Stimulated activated CD8-positive, alpha-beta memory T cell treated with anti-CD3 and anti-CD28 coated beads, Interleukin-7, amount 100 ng/mL, for 24 hours (primary cell): ENCODE data around the gene PLOD3.

Experiments
- DNase-seq: peaks from one replicate; pipeline ENCODE4 v3.0.0-alpha.2; 2020; ENCODE audit warnings: low read depth

PLOD3 gene

DNA sequence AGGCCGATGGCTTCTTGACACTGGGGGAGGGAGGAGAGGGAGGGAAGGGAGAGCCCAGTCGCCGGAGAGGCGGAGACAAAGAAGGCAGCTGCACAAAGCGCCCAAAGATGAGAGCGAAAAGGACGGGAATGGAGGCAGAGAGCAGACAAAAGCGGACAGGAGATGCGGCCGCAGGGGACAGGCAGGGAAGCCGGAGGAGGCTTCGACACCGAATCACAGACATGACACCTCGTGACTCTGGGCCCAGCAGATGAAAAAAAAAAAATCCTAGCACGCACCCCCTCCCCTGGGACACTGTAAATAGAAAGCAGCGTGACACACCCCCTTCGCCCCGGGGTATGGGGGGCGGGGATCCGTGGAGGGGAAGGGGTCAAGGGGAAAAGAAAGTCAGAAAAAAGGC, 38.3 kb downstream of the PLOD3 start:
- DNase-seq: no peak

DNA sequence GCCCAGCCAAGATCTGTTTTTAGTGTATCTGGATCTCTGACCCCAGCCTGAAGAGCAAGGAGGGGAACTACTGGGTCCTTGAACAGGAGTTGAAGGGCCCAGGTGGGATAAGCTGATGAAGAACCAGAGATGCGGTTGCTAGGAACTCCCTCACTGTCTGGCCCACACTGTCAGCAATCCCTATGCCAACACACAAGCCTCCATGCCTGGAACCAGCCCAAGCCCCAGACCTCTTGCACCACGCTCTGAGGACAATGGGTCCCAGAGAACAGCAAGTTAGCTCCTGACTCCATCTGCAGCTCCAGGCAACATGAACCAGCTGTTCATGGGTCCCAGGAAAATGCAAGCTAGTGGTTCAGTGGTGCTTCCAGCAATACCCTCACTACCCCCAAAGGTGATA, 39.7 kb downstream of the PLOD3 start:
- no peak for DNase-seq

DNA sequence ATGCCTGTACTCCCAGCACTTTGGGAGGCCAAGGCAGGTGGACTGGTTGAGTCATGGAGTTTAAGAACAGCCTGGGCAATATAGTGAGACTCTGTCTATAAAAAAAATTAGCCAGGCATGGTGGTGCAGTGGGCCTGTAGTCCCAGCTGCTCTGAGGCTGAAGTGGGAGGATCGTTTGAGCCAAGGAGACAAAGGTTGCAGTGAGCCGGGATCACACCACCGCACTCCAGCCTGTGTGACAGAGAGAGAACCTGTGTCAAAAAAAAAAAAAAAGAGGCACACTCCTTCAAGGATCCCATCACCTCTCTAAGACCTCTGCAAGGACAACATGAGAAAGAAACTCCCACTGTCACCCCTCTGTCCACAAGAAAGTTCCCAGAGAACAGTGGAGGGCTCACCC, 41.7 kb downstream of the PLOD3 start:
- DNase-seq: no peak

DNA sequence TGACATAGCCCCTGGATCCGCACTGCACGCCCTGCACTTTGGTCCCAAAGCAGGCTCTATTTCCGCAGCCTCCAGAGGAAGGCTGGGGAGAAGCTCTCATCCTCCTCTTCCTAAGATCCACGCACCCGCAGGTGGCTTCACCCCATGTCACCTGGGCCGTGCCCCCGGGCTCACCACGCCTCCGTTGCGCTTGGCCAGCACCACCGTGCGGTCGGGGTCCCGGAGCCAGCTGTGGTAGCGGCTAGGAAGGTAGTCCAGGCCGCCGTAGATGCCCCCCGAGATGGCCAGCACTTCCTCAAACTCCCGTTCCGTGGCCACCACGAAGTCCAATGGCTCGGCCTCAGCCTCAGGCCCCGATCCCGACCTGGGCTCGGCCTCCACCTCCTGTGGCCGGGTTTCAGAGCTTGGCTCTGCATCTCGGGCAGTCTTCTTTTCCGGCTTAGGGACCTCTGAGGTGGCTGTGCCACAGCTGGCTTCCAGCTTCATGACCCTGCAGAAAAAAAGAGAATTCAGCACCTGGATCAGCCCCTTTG, 43.0 kb downstream of the PLOD3 start:
- no peak for DNase-seq

DNA sequence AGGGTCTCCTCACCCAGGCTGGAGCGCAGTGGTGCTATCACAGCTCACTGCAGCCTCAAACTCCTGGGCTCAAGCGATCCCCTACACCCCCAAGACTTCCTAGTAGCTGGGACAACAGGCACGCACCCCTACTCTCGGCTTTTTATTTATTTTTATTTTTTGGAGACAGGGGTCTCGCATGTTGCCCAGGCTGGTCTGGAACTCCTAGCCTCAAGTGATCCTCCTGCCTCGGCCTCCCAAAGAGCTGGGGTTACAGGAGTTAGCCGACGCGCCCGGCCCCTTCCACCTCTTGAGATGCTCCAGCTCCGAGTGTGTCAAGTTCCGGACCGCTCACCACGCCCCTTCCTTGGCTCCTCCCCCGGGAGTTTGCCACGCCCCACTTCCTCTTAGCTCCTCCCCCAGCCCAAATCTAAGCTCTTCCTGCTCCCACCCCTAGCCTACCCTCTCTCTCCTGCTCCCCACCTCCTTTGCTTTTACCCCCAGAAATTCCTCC, 43.6 kb downstream of the PLOD3 start:
- DNase-seq: peak; percentile 49

DNA sequence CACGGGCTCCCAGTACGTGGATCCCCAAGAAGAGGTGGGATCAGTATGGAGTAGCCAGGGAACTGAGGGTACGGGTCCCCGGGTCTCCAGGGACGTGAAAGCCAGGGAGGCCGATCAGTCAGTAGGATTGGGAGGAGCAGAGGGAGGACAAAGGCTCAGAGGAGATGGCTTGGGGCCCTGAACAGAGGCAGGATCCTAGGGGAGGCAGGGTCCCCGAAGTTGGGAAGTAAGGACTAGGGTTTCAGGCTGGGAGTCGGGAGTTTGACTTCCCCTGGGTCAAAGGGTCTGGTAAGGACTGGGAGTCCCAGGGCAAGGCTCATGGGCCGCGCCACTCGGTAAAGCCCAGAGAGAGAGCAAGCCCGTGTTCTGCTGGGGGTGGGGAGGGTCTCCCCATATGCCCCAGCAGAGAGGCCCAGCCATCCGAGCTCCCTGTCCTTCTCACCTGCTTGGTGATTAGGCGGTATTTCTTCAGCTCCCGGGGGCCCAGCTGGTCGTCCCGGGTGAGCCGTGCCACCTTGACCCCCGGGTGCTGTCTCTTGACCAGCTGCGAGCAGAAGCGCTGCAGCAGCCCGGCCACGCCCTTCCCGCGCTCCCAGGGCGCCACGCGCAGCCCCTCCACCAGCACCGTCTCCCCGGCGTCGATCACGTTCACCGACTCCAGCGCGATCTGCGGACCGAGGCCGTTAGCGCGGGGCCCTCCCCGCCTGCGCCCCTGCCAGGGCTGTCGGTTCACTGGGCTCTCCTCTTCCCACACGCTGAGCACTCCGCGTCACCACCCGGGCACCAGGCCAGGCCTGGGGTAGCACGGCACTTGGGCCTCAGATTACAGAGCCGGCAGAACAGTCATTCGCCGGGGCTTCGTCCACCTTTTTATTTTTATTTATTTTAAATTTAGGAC, 44.3 kb downstream of the PLOD3 start:
- DNase-seq: no peak

DNA sequence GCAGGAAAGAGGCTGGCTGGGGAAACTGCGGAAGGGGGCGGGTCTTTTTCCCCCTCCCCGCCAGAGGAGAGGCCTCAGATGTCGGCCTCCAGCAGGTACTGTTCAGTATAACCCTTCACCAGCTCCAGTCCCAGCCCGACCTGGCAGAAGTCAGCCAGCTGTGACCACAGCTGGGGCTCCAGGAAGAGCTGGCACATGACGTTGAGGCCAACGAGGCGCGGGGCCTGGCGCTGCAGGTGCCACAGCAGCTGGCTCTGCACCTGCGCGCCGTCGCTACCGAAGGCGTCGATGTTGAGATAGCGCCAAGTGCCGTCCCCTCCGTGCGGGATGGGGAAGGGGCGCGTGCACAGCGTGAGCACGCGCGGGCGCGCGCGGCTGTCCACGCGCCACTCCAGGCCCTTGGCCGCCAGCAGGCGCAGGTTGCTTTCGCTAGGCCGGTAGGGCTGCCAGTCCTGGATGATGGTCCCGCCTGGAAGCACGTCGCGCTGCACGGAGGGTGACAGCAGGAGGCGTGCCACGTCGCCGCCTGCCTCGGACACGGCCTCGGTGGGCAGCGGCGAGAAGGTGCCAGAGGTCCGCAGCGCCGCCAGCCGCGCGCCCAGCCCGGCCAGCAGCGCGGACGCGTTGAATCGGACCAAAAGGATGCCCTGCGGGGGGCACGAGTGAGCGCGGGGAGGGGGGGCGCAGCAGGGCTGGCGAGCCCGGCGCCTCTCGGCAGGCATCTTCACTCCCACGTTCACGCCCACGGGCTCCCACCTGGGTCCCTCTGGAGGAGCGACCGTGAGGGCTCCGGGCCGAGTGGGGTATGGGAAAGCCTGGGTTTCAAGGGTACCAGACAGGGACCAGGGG, 45.2 kb downstream of the PLOD3 start:
- DNase-seq: no peak

DNA sequence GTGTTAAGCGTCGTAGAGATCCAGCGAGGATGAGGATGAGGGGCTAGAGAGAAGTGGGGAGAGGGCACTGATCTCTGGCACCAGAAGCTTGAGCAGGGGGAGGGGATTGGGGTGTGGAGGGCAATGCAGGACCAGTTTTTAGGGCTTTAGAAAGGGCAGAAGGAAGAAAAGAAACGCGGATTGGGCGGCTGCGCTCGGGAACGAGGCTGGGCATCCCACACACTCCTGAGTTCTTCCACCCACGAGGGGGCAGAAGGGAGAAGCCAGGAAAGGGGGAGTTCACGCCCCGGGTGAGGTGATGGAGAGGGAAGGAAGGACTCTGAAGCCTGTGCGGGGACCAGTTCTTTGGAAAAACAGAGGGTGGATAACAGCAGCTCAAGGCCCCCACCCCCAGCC, 45.9 kb downstream of the PLOD3 start:
- no peak for DNase-seq

DNA sequence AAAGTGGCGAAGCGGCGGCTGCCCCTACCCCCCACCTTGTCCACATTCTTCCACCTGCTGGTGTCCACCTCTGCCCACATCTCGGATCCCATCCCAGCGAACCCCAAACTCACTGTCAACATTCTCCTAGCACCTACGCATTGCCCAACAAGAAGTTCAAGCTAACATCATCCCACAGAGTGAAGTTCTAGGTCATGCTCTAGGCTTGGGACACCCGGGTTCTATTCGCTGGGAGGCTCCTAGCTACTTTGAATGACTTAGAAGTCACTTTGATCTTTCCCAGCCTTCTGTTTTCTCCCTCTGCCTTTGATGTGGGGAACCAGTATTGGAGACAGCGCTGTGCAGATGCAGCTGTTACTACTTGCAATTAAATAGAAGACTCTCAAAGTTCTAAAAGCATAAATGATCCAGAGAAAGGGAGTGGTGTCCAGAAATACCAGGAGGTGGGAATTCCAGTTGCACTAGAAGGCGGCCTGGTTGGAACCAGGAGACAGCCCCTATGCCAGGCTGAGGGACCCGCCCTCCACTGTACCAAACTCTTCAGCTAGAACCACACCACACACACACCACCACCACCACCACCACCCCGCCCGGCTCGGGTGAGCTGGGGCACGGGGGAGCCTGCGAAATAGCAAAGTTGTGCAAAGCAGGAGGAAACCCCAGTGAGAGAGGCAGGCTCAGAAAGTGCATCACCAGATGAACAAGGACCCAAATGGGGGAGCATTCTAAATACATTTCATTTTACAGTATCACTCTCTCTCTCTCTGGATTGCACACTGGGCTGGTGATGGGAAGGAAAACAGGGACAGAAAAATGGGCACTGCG, 46.6 kb downstream of the PLOD3 start:
- DNase-seq: no peak

DNA sequence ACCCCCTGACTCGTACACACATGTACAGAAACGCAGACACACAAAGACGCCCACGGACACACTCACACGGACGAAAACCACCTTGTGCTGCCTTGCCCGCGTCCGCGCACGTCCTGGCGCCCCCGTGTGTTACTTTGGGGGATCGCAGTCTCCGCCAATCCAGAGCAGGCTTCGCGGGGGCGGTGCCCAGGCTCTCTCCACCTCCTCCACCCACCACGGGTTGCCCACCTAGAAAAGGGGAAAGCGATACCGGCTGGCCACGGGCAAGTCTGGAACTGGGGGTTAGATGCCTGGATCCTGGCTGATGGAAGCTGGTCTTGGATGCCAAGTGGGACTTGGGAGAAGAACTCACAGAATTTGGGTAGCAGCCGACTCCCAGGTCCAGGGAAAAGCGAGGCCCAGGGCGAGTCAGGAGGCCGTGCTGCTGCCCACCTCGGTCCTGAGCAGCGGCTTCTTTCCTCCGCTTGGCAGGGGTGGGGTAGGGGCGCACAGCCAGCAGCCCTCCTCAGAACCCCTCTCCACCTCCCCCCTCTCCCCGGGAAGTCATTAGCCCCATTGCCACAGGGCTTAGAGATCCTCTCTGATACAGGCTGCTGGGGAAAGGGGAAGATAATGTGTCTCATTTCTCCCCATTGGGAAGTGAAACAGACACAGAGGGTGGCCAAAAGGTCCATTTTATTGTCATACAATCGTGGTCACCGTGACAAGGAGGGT, 47.4 kb downstream of the PLOD3 start:
- DNase-seq: peak; percentile 71

DNA sequence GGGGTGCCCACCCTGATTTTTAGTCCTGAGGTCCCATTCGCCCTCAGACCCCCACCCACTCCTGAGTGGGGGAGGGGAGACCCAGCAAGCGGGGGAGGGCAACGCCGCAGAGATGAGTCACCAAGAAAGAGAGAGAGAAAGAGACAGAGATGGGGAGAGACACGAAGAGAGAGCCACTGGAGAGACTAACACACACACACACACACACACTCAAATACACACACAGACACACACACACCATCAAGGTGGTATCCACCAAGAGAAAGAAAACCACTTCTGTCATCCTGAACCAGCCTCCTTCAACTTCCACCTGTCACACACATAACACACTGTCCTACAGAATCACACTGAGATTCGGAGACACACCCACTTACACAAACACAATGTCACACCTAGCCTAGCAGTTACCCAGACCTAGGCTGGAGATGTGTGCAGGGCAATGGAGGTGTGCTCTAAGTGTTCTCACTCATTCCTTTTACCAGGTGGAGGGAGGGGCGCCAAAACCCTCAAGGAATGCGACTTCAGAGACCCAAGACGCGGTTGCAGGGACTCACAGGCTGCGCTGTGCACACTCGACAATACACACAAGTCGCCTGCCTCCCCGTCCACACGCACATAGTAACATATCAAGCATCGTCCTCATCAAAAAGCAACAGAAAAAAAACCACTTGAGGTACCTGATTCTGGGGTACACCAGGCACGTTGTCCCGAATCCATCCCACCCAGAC, 48.1 kb downstream of the PLOD3 start:
- DNase-seq: no peak

DNA sequence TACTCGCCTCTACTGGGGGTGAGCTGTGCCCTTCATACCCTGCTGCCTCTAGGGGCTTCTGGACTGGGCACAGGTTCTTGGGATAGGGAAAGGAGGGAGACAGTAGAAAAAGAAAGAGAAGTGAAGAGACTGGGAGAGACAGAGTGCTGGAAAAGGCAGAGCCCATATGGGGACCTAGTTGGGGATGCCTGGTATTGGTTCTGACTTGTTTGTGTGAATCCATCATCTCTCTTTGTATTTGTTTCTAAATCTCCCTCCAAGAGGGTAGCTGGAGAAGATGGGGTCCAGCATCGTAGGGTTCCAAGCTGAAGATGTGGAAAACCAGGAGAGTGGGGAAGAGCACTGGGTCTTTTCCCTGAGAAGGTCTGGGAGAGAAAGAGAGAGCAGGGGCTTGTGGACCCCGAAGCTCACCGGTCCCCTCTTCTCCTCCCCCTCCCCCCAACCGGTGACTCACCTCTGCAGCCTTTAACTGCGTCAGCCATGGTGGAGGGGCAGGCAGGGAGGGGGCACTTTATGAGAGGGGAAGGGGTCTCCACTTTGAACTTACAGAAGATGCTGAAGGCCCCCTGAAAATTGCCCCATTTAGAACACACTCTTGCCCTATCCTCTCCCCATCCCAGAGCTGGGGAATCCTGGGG, 48.9 kb downstream of the PLOD3 start:
- no peak for DNase-seq

DNA sequence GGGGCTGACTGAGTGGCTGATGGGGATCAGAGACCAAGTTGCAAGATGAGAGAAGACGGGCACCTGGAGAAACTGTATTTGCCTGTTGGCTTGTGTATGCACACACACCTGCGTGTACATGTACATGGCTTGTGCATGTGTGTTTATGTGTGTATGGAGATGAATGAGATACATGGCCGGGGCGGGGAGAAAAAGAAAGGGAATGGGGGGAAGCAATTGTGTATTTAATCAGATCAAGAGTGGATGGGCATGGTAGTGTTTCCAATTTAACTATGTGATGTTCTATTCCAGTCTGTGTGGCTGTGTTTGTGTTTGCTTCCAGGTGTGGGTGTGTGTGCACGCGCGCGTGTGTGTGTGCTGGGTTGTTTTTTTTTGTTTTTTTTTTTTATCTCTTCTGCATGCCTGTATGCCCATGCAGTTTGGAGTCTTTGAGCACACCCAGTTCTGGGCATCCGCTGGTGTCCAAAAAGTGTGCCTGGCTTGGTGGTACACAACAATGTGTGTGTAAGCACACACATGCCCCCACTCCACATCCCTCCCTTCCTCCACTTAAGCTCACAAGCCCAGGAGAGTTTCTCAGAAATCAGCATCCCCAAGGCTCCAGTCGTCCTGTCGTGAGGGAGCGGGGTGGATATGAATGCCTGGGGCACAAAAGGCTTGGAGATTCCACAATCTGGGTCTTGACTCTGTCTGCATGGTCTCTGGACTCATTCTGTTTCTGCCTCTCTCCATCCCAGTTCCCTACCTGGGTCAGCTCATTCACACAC, 49.6 kb downstream of the PLOD3 start:
- no peak for DNase-seq

DNA sequence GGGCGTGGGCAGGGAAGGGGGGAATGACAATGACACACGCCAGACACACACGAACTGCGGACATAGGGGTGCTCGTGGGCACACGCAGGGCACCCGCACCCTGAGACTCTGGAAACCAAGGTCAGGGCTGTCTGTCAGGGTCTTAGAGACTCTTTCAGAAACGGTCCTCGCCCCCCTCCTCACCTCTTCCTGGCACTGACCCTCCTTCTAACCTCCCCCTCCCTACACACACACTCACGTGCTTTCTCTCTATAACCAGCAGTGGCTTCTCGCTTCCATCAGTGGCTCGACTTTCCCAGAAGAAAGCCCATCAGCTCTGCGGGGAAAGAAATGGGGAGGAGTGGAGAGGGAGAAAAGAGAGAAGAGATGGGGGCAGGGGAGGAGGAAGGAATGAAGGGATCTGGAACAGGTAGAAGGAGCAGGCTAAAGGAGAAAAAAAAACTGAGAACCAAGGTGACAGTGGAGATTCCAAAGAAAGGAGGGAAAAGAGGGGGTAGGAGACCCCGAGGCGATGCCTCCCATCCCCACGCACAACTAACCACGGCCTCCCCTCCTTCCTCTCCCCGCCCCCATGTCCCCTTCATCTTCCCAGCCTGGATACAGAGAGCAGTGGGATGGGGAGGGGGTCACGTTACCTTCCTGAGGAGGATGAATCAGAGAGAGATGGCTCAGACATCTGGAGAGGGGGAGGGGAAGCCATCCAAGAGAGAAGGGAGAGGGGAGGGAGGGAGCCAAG, 50.3 kb downstream of the PLOD3 start:
- DNase-seq: no peak

DNA sequence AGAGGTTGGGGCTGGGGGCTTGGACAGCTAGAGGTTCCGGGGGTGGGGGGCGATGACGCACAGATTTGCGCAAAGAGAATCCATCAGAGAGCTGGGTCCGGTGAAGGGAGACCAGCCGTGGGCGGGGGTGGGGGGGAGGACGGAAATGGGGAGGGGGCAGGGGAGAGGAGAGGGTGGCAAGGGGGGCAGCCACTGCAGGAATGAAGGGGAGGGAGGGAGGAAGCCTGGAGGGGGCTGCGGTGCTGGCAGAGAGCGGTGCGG, 50.8 kb downstream of the PLOD3 start:
- no peak for DNase-seq

DNA sequence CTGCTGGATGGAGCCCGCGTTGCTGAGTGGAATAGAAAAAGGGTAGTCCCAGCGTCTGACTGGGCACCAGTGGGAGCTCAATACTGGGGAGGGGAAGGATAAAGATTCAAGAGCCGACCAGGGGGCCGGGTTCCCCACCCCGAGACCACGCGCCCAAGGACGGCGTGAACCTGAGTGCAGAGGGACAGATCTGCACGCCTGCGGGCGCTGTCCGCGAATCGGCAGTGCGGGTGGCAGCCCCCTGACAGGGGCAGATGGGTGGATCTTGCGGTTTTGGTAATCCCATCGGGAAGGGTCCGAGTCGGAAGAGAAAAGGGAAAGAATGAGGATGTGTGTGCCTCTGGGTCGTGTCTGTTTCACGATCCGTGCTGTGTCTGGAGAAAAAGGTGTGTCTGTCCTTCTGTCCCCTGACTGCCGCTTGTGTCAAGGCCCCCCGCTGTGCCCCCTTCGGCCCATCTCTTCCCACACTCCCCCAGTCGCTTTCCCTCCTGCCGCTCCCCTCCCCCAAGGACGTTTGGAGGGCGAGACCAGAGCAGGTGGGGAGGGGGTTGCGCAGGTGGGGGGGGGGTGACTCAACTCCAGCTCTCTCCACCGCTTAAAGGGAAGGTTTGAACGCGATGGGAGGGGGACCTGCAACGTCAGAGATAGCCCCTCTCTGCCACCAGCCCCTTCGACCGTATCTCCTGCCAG, 51.3 kb downstream of the PLOD3 start:
- DNase-seq: no peak

DNA sequence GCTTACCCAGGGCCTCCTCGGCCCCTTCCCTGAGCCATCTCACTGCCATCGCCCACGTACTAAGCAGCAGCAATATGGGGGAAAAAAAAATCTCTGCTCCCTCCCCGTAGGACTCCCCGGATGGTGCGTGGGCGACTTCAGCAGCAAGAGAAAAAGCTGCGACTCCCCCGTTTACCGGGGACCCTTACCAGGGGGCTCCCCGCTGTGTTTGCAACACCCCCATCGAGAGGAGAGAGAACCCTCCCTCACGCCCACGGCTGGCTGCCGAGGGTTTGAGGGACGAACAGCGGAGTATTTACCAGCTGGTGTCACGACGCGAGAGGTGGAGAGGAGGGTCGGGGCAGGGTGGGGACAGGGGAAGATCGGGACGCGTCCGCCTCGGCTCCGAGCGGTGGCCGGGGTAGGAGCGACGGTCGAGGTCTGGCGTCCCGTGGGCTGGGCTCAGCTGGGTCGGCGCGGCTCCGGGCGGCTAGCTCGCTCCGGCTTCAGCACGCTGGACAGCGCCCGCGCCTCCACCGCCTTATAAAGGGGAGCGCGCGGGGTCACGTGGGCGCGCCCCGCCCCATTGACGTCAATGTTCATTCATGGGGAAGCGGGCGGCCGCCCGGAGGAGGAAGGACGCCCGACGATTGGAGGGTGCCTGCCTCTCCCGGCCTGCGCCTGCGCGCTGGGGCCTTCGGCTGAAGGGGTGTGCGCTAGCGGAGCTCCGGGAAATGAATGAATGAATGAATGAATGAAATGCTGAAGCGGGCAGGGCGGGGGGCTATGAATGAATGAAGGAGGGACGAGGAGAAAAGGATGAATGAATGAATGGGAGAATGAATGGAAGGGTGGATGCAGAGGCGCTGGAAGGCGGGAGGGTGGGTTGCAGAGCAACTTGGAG, 52.1 kb downstream of the PLOD3 start, which contains the start of gene VGF:
Gene VGF, minus strand, starts transcription at position 495 of the 883 bp plus-strand sequence. CDS start 726 bp downstream, outside the sequence.
- peak; percentile 84 for DNase-seq
